ENCODE data around the gene FNIP2.

GRCh38 chr4:158890294-158890693 lies 121.5 kb downstream of the FNIP2 start:
- TF ChIP-seq POLR2AphosphoS5 (IDR thresholded peaks at IDR 0.05) (no peak), CTCF (IDR thresholded peaks at IDR 0.05) (no peak), POLR2A (IDR thresholded peaks at IDR 0.05) (no peak)
